ENCODE measurements around the gene IGFBP4. TPM values are rescaled to one million over a fixed set of nuclear protein-coding genes. Genes with fewer than 3 reads are reported as not detected.

The IGFBP4 gene
- total RNA-seq, 1 experiment from 2014 or later: 35.7 TPM

DNA sequence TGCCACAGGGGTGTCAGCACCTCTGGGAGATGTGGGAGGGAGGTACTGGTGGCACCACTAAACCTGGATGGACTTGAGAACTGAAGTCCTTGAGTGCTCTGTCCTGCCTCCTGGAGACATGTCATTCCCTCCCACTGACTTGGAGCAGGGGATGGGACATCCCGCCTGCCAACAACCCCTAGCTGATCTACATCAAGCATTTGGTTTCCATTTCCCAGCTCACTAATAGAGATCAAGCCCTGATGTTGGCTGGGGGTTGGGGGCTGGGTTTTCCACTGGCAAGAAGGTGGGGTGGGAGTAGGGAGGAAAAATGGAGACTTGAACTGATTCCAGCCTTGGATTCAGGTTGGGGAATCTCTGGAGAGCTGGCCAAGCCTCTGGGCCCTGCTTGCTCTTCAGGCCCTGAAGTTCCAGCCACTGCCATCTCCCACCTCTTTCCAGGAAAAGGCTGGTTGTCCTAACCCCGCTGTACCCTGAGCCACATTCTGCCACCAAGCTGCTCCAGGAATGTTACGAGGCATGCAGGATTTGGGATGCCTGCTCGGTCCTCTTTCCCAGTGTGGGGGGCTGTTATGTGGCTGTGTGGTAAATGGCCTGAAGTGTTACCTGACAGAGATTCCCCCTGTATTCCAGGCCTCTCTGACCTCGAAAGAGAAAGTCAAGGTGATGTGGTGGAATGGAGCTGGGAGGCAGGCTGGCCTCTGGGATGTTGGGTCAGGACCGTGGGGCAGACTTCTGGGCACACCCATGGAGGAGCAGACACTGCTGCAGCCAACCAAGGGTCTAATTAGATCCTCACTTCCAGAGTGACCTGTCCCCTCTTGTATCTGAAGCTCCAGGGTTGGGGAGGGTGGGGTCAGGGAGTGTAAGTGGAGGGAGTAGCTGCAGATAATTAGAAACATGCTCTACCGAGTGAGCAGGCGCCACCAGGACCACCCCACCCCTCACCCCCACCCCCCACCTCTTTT, 16.7 kb downstream of the IGFBP4 start:
- no peaks in the 10 kb centered on the region for H3K4me1 ChIP-seq
- no peak for DNase-seq
- CTCF ChIA-PET: no interaction called here
- H3K4me1 Mint-ChIP-seq (ENCODE audit: low read depth, unreplicated experiment): no peaks in the 10 kb centered on the region
- BruUV-seq (replicated peaks): no TSS peak
- POLR2A ChIA-PET: no interaction called here
- TF ChIP-seq, protein P1, sequence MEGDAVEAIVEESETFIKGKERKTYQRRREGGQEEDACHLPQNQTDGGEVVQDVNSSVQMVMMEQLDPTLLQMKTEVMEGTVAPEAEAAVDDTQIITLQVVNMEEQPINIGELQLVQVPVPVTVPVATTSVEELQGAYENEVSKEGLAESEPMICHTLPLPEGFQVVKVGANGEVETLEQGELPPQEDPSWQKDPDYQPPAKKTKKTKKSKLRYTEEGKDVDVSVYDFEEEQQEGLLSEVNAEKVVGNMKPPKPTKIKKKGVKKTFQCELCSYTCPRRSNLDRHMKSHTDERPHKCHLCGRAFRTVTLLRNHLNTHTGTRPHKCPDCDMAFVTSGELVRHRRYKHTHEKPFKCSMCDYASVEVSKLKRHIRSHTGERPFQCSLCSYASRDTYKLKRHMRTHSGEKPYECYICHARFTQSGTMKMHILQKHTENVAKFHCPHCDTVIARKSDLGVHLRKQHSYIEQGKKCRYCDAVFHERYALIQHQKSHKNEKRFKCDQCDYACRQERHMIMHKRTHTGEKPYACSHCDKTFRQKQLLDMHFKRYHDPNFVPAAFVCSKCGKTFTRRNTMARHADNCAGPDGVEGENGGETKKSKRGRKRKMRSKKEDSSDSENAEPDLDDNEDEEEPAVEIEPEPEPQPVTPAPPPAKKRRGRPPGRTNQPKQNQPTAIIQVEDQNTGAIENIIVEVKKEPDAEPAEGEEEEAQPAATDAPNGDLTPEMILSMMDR (IDR thresholded peaks at IDR 0.05; ENCODE audit: insufficient read depth in 1 of 2, low read depth in 1 of 2, low read length in 1 of 2, severe bottlenecking in 1 of 2, unreplicated experiment in 1 of 2): no peak
- H3K27me3 Mint-ChIP-seq (ENCODE audit: insufficient read depth, unreplicated experiment): no peaks in the 10 kb centered on the region
- H3K27ac Mint-ChIP-seq (ENCODE audit: unreplicated experiment): no peak overlapping the region
- no peaks in the 10 kb centered on the region for H3K36me3 ChIP-seq (ENCODE audit: control insufficient read depth, insufficient read depth, low read length)
- H3K27me3 ChIP-seq (replicated peaks; ENCODE audit: control insufficient read depth, insufficient read depth, low read length): no peaks in the 10 kb centered on the region
- no peaks in the 10 kb centered on the region for H3K9me3 ChIP-seq
- H3K4me3 Mint-ChIP-seq (ENCODE audit: unreplicated experiment): no peak overlapping the region
- no peaks in the 10 kb centered on the region for H3K9me3 Mint-ChIP-seq (ENCODE audit: unreplicated experiment)
- no peak overlapping the region for H3K4me3 ChIP-seq (ENCODE audit: low read depth, low read length)
- intact Hi-C loops (cut with micrococcal nuclease; ENCODE audit: unreplicated experiment): no loop called here
- no peaks in the 10 kb centered on the region for H3K36me3 Mint-ChIP-seq (ENCODE audit: insufficient read depth, unreplicated experiment)

DNA sequence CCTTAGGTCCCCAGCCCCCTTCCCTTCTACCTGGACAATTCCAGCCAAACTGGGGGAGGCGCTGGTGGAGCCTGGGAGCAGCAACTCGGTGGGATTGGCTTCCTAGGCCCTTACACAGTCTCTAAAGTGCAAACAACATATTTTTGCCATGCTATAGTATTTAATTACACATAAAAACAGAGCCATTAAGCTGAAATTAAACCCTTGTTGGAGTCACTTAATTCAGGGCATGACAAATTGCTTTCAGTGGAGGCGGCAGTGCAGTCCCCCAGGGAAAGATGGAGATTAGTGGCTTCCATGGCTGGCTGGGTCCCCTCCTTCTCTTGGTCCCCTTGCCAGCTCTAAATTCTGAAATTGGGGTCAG, 17.3 kb downstream of the IGFBP4 start:
- TF ChIP-seq, protein P1 (IDR thresholded peaks at IDR 0.05; ENCODE audit: insufficient read depth in 1 of 2, low read depth in 1 of 2, low read length in 1 of 2, severe bottlenecking in 1 of 2, unreplicated experiment in 1 of 2): no peak
- Histone ChIP-seq H3K27me3 (replicated peaks; ENCODE audit: control insufficient read depth, insufficient read depth, low read length) (no peaks in the 10 kb centered on the region), H3K9me3 (no peaks in the 10 kb centered on the region), H3K4me3 (ENCODE audit: low read depth, low read length) (no peak overlapping the region), H3K36me3 (ENCODE audit: control insufficient read depth, insufficient read depth, low read length) (no peaks in the 10 kb centered on the region), H3K4me1 (no peaks in the 10 kb centered on the region)
- Mint-ChIP-seq H3K27me3 (ENCODE audit: insufficient read depth, unreplicated experiment) (no peaks in the 10 kb centered on the region), H3K27ac (ENCODE audit: unreplicated experiment) (no peak overlapping the region), H3K4me3 (ENCODE audit: unreplicated experiment) (no peak overlapping the region), H3K9me3 (ENCODE audit: unreplicated experiment) (no peaks in the 10 kb centered on the region), H3K4me1 (ENCODE audit: low read depth, unreplicated experiment) (no peaks in the 10 kb centered on the region), H3K36me3 (ENCODE audit: insufficient read depth, unreplicated experiment) (no peaks in the 10 kb centered on the region)
- intact Hi-C loops (cut with micrococcal nuclease; ENCODE audit: unreplicated experiment): no loop called here
- no TSS peak for BruUV-seq (replicated peaks)
- POLR2A ChIA-PET: no interaction called here
- CTCF ChIA-PET: no interaction called here
- DNase-seq: no peak

DNA sequence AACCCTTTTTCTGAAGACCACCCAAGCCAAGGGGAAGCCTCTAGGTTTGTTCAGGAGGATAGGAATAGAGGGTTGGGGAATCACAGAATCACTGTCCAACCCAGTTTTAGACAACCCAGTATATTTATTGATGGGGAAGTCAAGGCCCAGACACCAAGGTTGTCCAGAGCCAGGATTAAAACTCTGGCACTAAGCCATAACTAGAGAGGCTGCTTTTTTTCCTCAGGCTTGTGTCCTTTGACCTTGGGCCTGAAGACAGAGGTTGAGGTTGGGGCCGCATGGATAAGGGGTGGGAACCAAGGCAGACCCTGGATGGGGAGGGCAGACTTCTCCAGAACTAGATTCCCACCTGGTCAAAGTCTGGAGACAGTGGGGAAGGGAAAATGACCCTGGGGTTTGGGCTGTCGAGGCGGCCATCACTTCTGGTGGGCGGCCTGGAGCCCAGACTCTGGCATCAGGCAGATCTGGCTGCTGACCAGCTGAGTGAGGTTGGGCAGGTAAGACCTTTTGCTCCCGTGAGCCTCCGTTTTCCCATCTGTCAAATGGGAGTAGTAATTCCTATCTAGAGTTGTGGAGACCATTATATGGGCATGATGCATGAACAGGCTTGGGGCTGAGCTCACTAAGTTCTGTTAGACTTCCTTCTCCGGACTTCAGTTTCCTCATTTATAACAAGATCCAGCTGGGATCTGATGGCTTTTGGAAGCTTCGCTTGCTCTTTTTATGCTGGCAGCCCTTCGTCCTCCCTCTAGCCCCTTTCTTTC, 17.9 kb downstream of the IGFBP4 start:
- Histone ChIP-seq H3K36me3 (ENCODE audit: control insufficient read depth, insufficient read depth, low read length) (no peaks in the 10 kb centered on the region), H3K4me3 (ENCODE audit: low read depth, low read length) (no peak overlapping the region), H3K9me3 (no peaks in the 10 kb centered on the region), H3K27me3 (replicated peaks; ENCODE audit: control insufficient read depth, insufficient read depth, low read length) (no peaks in the 10 kb centered on the region), H3K4me1 (no peaks in the 10 kb centered on the region)
- ChIA-PET CTCF (no interaction called here), POLR2A (no interaction called here)
- Mint-ChIP-seq H3K27ac (ENCODE audit: unreplicated experiment) (no peak overlapping the region), H3K4me1 (ENCODE audit: low read depth, unreplicated experiment) (no peaks in the 10 kb centered on the region), H3K36me3 (ENCODE audit: insufficient read depth, unreplicated experiment) (no peaks in the 10 kb centered on the region), H3K27me3 (ENCODE audit: insufficient read depth, unreplicated experiment) (no peaks in the 10 kb centered on the region), H3K4me3 (ENCODE audit: unreplicated experiment) (no peak overlapping the region), H3K9me3 (ENCODE audit: unreplicated experiment) (no peaks in the 10 kb centered on the region)
- BruUV-seq (replicated peaks): no TSS peak
- TF ChIP-seq, protein P1 (IDR thresholded peaks at IDR 0.05; ENCODE audit: insufficient read depth in 1 of 2, low read depth in 1 of 2, low read length in 1 of 2, severe bottlenecking in 1 of 2, unreplicated experiment in 1 of 2): no peak
- intact Hi-C loops (cut with micrococcal nuclease; ENCODE audit: unreplicated experiment): no loop called here
- DNase-seq: no peak
